GM18511 (cell line): ENCODE data around the gene MED15.

Experiments
- ATAC-seq: cut with Tn5 transposase; IDR thresholded peaks from one replicate; pipeline ENCODE4 v1.9.1; 2021; ENCODE audit warnings: mild to moderate bottlenecking, moderate library complexity; ENCODE audit not compliant: unreplicated experiment

MED15 gene

GRCh38 chr22:20567993-20568417 is 60.6 kb downstream of the MED15 start:
- no peak for ATAC-seq

GRCh38 chr22:20568502-20569058 is 61.2 kb downstream of the MED15 start:
- ATAC-seq, result no peak

- no peak for ATAC-seq
Observed at GRCh38 chr22:20569059-20570058, 61.9 kb downstream of the MED15 start.

DNA sequence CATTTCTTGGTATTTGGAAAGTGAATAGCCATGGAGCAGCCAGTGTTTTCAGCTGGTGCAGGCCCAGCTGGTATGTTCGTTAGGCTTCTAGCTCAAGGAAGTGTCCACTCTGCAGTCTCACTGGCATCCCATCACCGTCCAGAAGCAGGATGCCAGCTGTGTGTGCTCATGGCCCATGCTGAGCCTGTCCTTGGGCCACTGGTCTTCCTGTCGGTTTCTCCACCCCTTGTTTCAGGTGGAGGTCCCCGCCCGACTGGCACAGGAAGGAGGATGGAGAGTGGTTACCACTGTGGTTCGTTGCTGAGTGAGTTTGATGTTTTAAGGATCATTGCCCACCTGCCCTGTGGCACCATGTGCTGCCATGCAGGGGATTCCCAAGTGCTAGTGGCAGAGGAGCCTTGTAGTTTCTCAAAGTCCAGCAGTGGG is 63.7 kb downstream of the MED15 start:
- ATAC-seq, result no peak

- ATAC-seq, result no peak
Observed at GRCh38 chr22:20571531-20572007, 64.2 kb downstream of the MED15 start.

DNA sequence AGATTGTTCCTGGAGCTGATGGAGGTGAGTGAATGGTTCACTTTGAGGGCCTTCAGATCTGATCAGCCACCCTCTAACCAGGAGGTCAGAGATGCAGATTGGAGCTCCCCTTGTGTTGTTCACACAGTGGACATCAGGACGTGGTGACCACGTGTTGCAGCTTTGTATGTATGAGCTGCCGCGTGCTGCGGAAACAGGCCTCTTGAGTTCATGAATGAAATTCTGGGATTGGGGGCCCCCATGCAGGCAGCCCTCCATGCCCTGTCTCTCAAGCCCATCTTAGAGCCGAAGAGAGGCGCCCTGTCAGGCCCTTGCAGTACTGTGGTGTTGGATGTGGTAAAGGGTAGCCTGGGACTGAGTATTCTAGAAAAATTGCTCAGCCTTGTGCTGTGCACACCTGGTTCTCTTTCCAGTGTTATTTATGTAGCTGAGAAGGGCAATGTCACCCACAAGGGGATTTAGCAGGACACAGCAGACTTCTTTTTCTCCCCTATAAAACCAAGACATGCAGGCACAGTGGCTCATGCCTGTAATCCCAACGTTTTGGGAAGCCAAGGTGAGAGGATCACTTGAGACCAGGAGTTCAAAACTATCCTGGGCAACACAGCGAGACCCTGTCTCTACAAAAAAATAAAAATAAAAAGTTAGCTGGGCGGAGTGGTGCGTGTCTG is 64.9 kb downstream of the MED15 start:
- no peak for ATAC-seq

- no peak for ATAC-seq
Observed at GRCh38 chr22:20573176-20573832, 65.9 kb downstream of the MED15 start.

- no peak for ATAC-seq
Observed at GRCh38 chr22:20573833-20574615, 66.6 kb downstream of the MED15 start.

DNA sequence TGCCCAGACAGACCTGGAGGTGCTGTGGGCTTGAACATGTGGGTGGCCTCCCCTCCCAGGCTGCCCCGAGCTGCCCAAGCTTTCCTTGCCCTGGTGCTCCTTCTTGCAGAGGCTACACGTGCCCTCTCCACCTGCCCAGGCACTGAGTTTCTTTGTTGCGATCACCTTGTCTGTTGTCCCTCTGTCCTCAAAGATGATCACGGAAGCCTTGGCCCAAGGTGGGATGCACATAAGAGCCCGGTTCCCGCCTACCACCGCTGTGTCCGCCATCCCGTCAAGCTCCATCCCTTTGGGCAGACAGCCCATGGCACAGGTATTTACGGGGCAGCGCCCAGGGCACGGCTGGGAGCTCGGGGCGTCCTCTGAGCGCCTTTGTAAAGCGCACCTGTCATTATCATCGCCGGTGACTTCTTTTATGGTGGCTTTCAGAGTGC is 67.5 kb downstream of the MED15 start:
- no peak for ATAC-seq

GRCh38 chr22:20575724-20576444 is 68.5 kb downstream of the MED15 start:
- no peak for ATAC-seq

- ATAC-seq, result no peak
Observed at GRCh38 chr22:20576445-20576816, 69.0 kb downstream of the MED15 start.

GRCh38 chr22:20577045-20577444 is 69.6 kb downstream of the MED15 start:
- ATAC-seq, result no peak

GRCh38 chr22:20577549-20577975 is 70.2 kb downstream of the MED15 start:
- no peak for ATAC-seq

GRCh38 chr22:20578192-20578591 is 70.8 kb downstream of the MED15 start:
- no peak for ATAC-seq

GRCh38 chr22:20578707-20579106 is 71.3 kb downstream of the MED15 start:
- ATAC-seq, result no peak

DNA sequence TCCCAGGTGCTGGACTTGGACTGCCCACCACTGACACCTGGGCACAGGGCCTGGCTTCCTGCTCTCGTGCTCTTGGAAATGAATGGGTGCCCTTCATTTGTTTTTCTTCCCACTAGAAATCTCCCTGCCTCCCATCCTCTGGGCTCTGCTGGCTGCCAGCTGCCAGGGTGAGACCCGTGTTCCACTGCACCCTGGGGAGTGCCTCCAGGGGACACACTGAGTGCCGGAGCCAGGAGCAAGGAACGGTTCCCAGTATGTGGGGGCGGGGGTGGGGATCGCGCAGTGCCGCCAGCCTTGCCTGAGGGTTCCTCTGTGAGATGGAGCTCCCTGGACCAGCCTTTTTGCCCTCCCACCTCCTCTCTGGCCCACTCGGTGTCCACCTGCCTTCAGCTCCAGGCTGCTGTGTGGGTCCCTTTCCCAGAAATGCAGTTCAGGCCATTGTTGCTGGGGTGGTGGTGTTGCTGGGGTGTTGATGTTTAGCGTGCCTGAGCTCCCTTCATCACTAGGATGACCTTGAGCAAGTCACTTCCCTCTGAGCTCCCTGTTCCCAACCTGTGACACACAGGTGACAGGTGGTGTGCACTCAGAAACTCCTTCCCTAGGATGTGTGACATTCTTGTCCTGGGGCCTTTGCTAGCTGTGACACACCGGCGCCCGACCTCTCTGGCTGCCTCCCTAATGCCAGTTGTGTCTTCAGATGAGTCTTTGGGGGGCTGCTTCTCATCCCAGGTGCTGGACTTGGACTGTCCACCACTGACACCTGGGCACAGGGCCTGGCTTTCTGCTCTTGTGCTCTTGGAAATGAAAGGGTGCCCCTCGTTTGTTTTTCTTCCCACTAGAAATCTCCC is 72.1 kb downstream of the MED15 start:
- ATAC-seq, result no peak

GRCh38 chr22:20580179-20580578 is 72.8 kb downstream of the MED15 start:
- no peak for ATAC-seq
